ENCODE results near the gene MOBP.
"Not testable (repeated sequence)": the region's sequence is repeated elsewhere in the genome, so short reads cannot be mapped to it uniquely, and the experiment has no call there.

Gene MOBP

GRCh38 chr3:39453134-39453533 is 14.3 kb upstream of the MOBP start:
- no peak for DNase-seq

GRCh38 chr3:39453872-39454271 is 13.6 kb upstream of the MOBP start:
- not testable (repeated sequence) for DNase-seq

DNA sequence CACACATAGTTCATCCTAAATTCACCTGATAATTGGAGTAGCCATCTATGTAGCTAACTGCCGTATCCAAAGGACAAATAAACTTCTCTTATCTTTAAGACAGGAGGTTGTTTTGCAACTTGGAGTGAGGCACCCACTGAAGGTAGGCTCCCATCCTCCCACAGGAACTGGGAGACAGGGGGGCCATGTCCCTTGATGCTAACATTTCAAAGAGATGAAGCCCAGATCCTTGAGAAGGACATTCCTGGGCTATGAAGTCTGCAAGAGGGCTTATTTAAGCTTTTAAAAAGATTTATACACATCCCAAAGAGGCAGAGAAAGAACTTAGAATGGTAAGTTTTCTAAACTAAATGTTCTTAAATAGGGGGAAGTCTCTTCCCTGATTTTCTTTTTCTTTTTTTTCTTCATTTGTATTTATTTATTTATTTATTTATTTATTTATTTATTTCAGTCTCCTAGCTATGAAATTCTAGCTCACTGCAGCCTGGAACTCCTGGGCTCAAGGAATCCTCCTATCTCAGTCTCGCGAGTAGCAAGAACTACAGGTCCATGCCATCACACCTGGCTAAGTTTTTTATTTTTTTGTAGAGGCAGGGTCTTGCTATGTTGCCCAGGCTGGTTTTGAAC is 12.8 kb upstream of the MOBP start:
- DNase-seq, result no peak

- DNase-seq, result no peak
Measured at GRCh38 chr3:39456159-39456558, 11.3 kb upstream of the MOBP start.

DNA sequence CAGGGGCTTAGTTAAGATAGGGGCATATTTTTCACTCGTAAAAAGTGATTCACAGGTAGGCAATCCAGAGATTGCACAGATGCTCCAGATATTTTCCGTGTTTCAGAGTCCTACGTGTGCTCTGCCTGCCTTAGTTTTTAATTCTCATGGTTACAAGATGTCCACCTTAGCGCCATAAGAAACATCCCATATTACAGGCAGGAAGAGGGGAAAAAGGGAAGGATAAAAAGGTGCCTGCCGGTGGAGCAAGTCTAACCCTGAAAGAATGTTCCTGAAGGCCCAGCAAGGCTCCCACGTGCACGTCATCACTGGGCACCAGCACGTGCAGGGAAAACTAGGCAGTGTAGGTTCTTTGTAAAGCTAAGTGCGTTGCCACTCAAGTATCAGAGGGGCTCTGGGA is 10.1 kb upstream of the MOBP start:
- DNase-seq, result no peak

DNA sequence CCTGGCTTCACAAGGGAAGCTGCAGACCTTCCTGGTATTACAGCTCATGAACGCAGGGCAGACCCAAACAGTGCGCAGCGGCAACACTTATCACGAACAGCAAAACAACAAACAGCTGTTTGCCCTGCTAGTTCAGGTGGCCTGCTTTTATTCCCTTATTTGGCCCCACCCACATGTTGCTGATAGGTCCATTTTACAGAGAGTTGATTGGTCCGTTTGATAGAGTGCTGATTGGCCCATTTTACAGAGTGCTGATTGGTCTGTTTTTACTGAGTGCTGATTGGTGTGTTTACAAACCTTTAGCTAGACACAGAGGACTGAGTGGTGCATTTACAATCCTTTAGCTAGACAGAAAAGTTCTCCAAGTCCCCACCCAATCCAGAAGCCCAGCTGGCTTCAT is 8.9 kb upstream of the MOBP start:
- not testable (repeated sequence) for DNase-seq

DNA sequence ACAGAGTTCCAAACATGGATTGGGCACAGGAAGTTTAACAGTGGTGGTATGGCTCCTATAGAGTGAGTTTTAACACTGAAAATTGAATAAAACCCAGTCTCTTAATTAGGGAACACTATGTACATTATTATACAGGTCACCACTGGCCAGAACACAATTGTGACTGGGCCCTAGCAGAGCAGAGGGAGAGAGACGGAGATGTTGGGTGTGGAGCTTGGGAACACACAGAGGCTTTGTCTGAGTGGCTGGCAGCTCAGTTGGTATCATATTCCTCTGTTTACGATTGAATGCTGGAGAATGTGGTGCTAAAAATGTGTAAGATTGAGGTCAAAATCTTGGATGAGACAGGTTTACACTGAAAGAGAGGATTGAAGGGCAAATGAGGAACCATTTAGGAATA is 6.8 kb upstream of the MOBP start:
- no peak for DNase-seq

DNA sequence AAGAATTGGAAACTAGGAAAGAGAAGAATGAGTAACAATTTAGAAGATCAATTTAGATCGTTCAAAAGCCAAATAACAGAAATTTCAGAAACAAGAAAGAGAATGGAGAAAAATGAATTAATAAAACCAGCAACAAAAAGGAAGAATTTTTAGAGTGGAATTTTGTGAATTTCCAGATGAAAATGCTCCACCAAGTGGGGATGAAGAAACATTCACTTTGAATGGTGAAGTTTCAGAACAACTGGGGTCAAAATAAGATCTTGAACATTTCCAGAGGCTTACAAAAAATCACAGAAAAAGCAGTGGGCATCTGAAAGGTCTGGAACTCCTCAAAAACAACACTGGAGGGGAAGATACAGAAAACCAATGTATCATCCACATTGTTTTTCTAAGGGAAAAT is 4.2 kb upstream of the MOBP start:
- DNase-seq, result no peak

DNA sequence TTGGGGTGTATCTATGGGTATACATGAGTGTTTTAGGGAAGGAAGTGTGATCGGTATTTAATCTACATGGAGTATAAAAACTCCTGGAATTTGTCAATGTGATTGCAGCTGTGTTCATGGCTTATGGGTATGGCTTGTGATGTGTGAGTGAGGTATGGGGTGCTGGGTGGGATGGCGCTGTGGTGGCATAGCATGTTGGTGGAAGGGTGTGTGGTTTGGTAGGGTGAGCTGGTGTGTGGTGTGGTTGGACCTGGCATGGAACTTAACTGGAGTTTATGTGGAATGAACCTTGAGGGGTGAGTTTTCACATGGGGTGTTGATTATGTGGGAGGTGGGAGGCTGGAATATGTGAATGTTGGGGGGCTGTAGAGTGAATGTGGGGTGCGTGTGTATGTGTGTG is 492 bp upstream of the MOBP start:
- no peak for DNase-seq

GRCh38 chr3:39468108-39468436 is 592 bp downstream of the MOBP start:
- no peak for DNase-seq

GRCh38 chr3:39469258-39469657 is 1.8 kb downstream of the MOBP start:
- no peak for DNase-seq

DNA sequence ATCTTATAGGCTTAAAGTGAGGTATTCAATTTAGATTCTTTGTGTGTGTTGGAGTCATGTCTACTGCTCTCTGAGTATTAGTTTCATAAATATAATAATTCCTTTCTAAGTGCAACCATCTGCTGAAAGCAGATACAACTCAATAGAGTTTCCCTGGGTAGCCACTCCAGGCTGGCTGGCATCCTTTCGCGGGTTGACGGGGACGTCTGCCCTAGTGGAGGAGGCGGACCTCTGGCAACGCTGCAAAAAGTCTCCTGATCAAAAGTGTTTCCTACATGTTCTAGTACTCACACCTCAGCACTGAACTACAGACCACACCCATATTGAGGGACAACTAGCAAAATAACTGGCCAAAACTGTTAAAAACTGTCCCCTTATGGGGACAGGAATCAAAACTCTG is 2.5 kb downstream of the MOBP start:
- no peak for DNase-seq

DNA sequence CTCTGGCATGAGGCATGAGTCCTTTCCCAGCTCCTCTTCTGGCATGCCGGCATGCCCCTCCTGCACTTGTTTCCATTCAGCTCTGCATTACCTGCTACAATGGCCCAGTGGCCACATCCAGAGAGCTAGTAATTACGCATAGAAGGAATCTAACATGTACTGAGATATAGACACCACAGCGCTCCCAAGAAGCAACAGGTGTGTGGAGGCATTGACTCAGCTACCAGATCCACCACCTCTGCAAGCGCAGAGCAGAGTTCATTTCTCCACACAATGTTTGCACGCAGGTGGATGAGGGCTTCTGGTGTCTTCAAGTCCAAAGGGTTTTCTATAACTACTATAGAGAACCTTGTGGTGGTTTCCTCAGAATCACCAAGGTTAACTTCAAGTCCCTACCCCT is 4.2 kb downstream of the MOBP start:
- DNase-seq, result no peak

DNA sequence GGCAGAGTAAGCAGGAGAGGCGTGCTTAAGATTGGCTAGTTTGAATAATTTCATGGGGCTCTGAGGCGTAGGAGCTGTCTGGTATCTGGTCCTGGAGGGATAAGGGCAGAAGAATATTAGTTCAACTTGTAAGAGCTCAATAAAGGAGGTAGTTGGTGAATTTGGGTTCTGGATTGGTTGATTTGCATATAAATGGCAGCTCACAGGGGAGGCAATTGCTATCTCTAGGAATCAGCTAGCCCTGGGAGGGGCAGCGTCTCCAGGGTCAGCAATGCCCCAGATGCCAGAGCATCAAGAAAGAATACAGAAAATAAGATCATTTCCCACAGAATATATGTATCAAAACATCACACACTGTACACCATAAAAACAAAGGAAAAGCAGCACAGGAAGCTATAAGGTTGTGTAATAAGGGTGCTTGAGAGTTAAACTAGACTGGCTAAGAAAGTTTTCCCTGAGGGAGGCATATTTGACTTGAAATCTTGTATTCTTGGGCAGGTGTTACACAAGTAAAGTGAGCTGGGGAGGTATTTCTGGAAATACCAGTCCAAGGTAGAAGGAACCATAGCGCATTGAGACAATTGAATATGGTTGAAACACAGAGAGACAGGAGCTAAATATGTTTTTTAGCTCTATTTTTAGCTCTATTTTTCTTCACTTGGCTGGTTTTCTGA is 6.1 kb downstream of the MOBP start:
- no peak for DNase-seq

GRCh38 chr3:39474126-39474515 is 6.6 kb downstream of the MOBP start:
- no peak for DNase-seq

GRCh38 chr3:39476783-39477182 is 9.3 kb downstream of the MOBP start:
- no peak for DNase-seq

- DNase-seq, result no peak
Measured at GRCh38 chr3:39478226-39478625, 10.7 kb downstream of the MOBP start.

DNA sequence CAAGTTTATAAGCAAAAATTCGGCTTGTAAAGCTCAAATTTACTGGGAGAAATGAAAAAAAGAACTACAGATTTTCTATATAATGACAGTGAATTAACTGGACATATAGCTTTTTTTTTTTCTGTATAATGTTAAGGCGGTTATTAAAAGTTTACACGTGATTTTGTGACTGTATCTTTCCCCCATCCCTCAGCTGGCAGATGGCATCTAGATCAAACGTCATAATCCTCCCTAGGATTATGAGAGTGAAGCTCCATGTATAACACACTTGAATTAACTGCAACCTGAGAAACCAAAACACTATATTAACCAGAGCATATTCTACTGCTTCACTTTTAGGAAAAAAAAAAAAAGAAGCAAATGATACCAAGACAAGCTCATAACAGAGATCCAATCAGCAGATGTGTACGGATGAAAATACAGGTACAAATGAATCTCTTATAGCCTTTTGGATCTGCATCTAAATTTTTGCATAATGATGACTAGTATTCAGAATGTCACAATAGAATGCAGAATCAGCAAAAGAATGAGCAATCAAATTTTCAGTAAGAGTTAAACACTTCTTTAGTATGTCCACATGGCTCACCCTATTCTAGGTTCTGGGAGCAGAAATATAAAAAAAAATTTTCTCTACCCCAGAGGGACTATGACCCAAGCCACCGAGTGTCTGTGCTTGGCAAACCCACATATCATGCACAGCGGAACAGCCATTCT is 12.4 kb downstream of the MOBP start:
- DNase-seq, result no peak

DNA sequence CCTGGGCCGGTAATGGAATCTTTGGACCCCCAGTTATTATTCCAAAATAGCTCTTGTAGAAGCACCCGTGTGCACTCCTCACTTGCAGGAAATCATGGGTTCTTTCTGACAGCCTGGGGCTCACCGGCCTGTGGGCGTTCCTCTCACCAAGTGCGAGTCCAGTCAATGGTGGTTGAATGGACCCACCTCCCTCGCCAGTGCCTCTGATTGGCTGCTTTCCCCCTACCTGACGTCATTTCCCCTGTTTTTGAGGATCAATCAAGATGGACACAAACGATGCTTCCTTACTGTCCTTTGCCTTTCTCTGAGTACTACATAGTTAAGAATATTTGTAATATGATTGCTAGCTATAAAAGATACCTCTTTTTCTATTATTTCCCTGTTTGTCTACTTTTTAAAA is 18.1 kb downstream of the MOBP start:
- DNase-seq, result no peak

GRCh38 chr3:39491014-39491413 is 23.5 kb downstream of the MOBP start:
- DNase-seq, result no peak

- no peak for DNase-seq
Measured at GRCh38 chr3:39491733-39492350, 24.4 kb downstream of the MOBP start.

- DNase-seq, result no peak
Measured at GRCh38 chr3:39494781-39495180, 27.3 kb downstream of the MOBP start.

- no peak for DNase-seq
Measured at GRCh38 chr3:39497753-39498152, 30.3 kb downstream of the MOBP start.

DNA sequence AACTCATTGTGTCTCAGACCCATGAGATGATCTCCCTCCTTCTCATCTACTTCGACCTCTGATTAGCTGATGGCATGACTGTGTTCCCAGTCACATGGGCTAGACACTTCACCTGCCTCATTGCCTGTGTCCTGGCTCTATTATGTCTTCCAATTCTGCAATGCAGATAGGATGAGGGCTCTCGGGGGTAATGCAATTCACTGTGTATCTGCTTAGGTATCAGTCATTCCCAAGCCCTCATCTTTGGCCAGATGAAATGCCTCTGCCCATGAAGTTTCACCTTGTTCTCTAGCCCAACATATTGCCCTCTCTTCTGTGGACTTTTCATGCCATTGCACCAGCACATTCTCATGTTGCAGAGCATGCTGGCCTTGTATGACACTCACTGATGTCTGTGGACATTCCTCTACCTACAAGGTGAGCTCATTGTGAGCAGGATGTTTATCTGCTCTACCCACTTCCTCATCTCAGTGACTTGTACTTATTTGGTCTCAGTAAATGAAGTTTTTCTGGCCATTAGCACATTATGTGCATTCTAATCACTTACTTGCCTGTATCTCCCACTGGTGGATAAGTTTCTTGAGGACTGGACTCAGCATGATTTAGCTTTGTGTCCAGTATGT is 32.3 kb downstream of the MOBP start:
- no peak for DNase-seq

Data from stimulated activated CD4-positive, alpha-beta T cell treated with anti-CD3 and anti-CD28 coated beads, Interleukin-2, amount 100 ng/mL, for 48 hours (primary cell).